ENCODE measurements around the gene BTBD8. TPM values are rescaled to one million over a fixed set of nuclear protein-coding genes. Genes with fewer than 3 reads are reported as not detected.

The BTBD8 gene
- total and polyA plus RNA-seq, 10 donors: 0.52 to 6.9 (median 3.9) TPM

DNA sequence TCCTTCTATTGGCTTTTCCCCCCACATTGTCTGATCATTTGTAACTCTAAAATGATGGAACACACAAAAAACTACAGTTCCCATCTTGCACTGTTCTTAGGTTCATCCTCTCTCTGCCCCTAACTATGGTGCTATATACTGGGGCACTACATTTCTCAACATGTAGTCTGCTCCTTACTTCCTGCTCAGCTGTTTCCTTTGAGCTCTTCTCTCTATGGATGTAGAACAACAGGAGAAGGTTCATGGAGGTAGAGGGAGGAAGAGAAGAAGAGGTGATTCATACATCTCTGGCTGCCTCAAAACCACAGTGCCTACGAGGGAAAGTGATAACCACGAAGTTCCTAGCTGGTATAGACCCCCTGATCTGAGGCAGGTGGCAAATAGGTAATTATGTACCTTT lies 130.6 kb downstream of the BTBD8 start:
- no peak overlapping the region for H3K4me3 ChIP-seq
- no peaks in the 10 kb centered on the region for H3K27me3 ChIP-seq (replicated peaks in 1 of 7)
- H3K36me3 ChIP-seq: no peaks in the 10 kb centered on the region
- TF ChIP-seq, protein P1, sequence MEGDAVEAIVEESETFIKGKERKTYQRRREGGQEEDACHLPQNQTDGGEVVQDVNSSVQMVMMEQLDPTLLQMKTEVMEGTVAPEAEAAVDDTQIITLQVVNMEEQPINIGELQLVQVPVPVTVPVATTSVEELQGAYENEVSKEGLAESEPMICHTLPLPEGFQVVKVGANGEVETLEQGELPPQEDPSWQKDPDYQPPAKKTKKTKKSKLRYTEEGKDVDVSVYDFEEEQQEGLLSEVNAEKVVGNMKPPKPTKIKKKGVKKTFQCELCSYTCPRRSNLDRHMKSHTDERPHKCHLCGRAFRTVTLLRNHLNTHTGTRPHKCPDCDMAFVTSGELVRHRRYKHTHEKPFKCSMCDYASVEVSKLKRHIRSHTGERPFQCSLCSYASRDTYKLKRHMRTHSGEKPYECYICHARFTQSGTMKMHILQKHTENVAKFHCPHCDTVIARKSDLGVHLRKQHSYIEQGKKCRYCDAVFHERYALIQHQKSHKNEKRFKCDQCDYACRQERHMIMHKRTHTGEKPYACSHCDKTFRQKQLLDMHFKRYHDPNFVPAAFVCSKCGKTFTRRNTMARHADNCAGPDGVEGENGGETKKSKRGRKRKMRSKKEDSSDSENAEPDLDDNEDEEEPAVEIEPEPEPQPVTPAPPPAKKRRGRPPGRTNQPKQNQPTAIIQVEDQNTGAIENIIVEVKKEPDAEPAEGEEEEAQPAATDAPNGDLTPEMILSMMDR (IDR thresholded peaks at IDR 0.05 in 8 of 11, conservative IDR thresholded peaks at IDR 0.05 in 3 of 11): no peak
- TF ChIP-seq POLR2AphosphoS5 (IDR thresholded peaks at IDR 0.05) (no peak), POLR2A (IDR thresholded peaks at IDR 0.05) (no peak)
- peaks cover 0 to 14% (median 5%) of the 10 kb centered on the region in 8 donors for H3K9me3 ChIP-seq
- intact Hi-C loops (cut with DNase I; ENCODE audit: low total_unique reads): no loop called here
- no peak for DNase-seq
- 24 to 56% (median 25%) methylated on average over 2 of the region's 2 CpGs for WGBS, 5 donors
- H3K4me1 ChIP-seq: no peaks in the 10 kb centered on the region
- H3K27ac ChIP-seq: no peak overlapping the region

DNA sequence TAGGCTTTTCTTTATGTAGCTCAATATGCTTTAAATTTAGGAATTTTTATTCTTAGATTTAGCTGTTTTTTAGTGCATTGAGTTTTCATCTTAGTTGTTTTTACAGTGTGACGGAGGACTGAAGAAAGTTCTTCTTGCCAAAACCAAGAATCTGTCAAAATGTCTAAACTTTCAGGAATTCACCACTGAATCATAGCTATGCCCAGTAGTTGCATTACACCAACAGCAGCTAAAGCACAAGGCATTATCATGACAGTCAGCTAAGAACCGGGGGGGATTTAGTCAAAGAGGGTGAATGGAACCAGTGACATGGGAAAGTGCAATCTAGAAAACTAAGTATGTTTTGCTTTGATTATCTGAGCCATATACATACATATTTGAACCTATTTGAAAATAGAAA lies 131.0 kb downstream of the BTBD8 start:
- Histone ChIP-seq H3K4me1 (no peaks in the 10 kb centered on the region), H3K4me3 (no peak overlapping the region), H3K36me3 (no peaks in the 10 kb centered on the region), H3K9me3 (peaks cover 0 to 12% (median 5%) of the 10 kb centered on the region in 8 donors), H3K27me3 (replicated peaks in 1 of 7) (no peaks in the 10 kb centered on the region), H3K27ac (no peak overlapping the region)
- 89 to 96% (median 91%) methylated on average over 2 of the region's 2 CpGs for WGBS, 5 donors
- intact Hi-C loops (cut with DNase I; ENCODE audit: low total_unique reads): no loop called here
- TF ChIP-seq POLR2AphosphoS5 (IDR thresholded peaks at IDR 0.05) (no peak), POLR2A (IDR thresholded peaks at IDR 0.05) (no peak)
- TF ChIP-seq, protein P1 (IDR thresholded peaks at IDR 0.05 in 8 of 11, conservative IDR thresholded peaks at IDR 0.05 in 3 of 11): no peak
- no peak for DNase-seq

DNA sequence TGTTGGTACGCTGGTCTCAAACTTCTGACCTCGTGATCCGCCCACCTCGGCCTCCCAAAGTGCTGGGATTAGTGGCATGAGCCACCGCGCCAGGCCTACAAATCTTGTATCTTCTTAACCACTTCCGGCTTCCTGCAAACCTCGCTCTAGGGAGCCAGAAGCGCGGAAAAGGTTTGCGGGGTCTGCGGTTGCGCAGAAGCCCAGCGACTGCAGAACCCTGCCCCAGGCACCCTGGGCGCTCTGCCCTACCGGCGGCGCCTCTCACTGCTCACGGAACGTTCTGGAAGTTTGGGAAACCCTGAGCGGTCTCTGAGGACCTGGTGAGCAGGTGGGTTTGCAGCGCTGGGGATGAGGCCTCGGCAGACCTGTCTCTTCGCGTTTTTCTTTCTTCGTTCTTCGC lies 137.6 kb downstream of the BTBD8 start, which contains the start of gene C1orf146:
C1orf146 (plus strand) TSS at position 195 of the 400 bp plus-strand sequence. CDS start 13,506 bp downstream, outside the sequence.
- Histone ChIP-seq H3K9me3 (no peaks in the 10 kb centered on the region), H3K4me3 (no peak within 1 kb of the TSS), H3K4me1 (no peaks in the 10 kb centered on the region), H3K27me3 (replicated peaks in 1 of 7) (no peaks in the 10 kb centered on the region), H3K27ac (no peak within 1 kb of the TSS), H3K36me3 (no peaks in the 10 kb centered on the region)
- TF ChIP-seq POLR2A (IDR thresholded peaks at IDR 0.05) (no peak), POLR2AphosphoS5 (IDR thresholded peaks at IDR 0.05) (no peak)
- TF ChIP-seq, protein P1 (IDR thresholded peaks at IDR 0.05 in 8 of 11, conservative IDR thresholded peaks at IDR 0.05 in 3 of 11): no peak
- 94 to 98% (median 95%) methylated on average over 27 of the region's 27 CpGs for WGBS, 5 donors
- intact Hi-C loops (cut with DNase I; ENCODE audit: low total_unique reads): no loop called here
- DNase-seq: no peak

DNA sequence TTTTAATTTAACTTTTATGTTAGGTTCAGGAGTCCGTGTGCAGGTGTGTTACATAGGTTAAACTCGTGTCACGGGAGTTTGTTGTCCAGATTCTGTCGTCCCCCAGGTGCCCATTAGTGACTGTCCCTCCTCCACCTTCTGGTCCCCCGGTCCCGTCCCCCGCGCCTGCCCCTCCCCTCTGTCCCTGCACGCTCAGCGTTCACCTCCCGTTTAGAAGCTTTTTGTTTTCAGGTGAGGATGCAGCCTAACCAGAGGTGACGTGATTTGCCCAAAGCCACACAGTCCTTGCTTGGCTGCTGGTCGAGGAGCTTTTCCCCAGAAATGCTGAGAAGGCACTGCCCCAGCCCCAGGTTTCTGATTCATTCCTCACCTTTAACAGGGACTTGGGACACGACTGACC lies 138.4 kb downstream of the BTBD8 start:
- no peaks in the 10 kb centered on the region for H3K27me3 ChIP-seq (replicated peaks in 1 of 7)
- H3K36me3 ChIP-seq: no peaks in the 10 kb centered on the region
- 83 to 90% (median 87%) methylated on average over 14 of the region's 14 CpGs for WGBS, 5 donors
- no peaks in the 10 kb centered on the region for H3K4me1 ChIP-seq
- intact Hi-C loops (cut with DNase I; ENCODE audit: low total_unique reads): no loop called here
- TF ChIP-seq POLR2AphosphoS5 (IDR thresholded peaks at IDR 0.05): no peak
- TF ChIP-seq POLR2A (IDR thresholded peaks at IDR 0.05): no peak
- TF ChIP-seq, protein P1 (IDR thresholded peaks at IDR 0.05 in 8 of 11, conservative IDR thresholded peaks at IDR 0.05 in 3 of 11): no peak
- no peak overlapping the region for H3K27ac ChIP-seq
- no peaks in the 10 kb centered on the region for H3K9me3 ChIP-seq
- no peak for DNase-seq
- no peak overlapping the region for H3K4me3 ChIP-seq

All from spleen (tissue), 11 donors.